K562 (cell line): ENCODE measurements around the gene TMED5.

ENCODE experiments used
- CREM ChIP-seq: IDR thresholded peaks from 2 replicates; pipeline ENCODE4 v1.6.1; 2014; ENCODE audit warnings: antibody characterized with exemption, low read depth
- CTCF ChIP-seq, 3 experiments: IDR thresholded peaks in 2 of 3; conservative IDR thresholded peaks in 1 of 3; 2 replicates each; pipeline ENCODE4 v1.5.1; 2011 to 2012; ENCODE audit warnings: low read length in 3 of 3, mild to moderate bottlenecking in 3 of 3, control low read depth in 2 of 3, improper control_type of control experiment in 1 of 3, inconsistent platforms in 1 of 3, low read depth in 1 of 3, mixed read lengths in 1 of 3, moderate library complexity in 1 of 3; ENCODE audit not compliant: insufficient read depth in 2 of 3
- CTCFL ChIP-seq: IDR thresholded peaks from 2 replicates; pipeline ENCODE4 v1.6.1; 2011; ENCODE audit warnings: borderline replicate concordance, low read depth, mild to moderate bottlenecking, moderate library complexity, low read length; ENCODE audit not compliant: insufficient read depth, poor library complexity, severe bottlenecking
- ESRRA ChIP-seq: fragments of 450-650 bp; IDR thresholded peaks from 2 replicates; pipeline ENCODE4 v1.6.1; 2014; ENCODE audit warnings: low read depth, mild to moderate bottlenecking, moderate library complexity, borderline replicate concordance
- ETS1 ChIP-seq: conservative IDR thresholded peaks from 2 replicates; pipeline ENCODE4 v1.6.1; 2011; ENCODE audit warnings: low read depth, mild to moderate bottlenecking, low read length; ENCODE audit not compliant: control insufficient read depth
- JUN ChIP-seq, 2 experiments: sonication (generic) in 1 of 2; formaldehyde crosslinking in 1 of 2; IDR thresholded peaks; 2 replicates each; pipeline versions ENCODE4 v1.6.1 to v1.8.0; 2012 to 2022; ENCODE audit warnings: borderline replicate concordance in 2 of 2, mild to moderate bottlenecking in 2 of 2, improper control_type of control experiment in 1 of 2, low read depth in 1 of 2, low read length in 1 of 2, missing genetic modification reagents in 1 of 2
- PKNOX1 ChIP-seq: fragments of 450-650 bp; IDR thresholded peaks from 2 replicates; pipeline ENCODE4 v1.6.1; 2016
- POLR2AphosphoS5 ChIP-seq: IDR thresholded peaks from 2 replicates; pipeline ENCODE4 v1.6.1; 2011; ENCODE audit warnings: mild to moderate bottlenecking, low read depth, low read length, moderate library complexity; ENCODE audit not compliant: control insufficient read depth, insufficient read depth
- SMAD1 ChIP-seq: fragments of 150-350 bp; IDR thresholded peaks from 2 replicates; pipeline ENCODE4 v1.6.1; 2014; ENCODE audit warnings: low read length, low read depth; ENCODE audit not compliant: partially characterized antibody
- THRA ChIP-seq: fragments of 450-650 bp; IDR thresholded peaks from 2 replicates; pipeline ENCODE4 v1.6.1; 2017; ENCODE audit warnings: mild to moderate bottlenecking, moderate library complexity
- TRIM24 ChIP-seq, 2 experiments: fragments of 450-650 bp; IDR thresholded peaks; 2 replicates each; pipeline ENCODE4 v1.6.1; 2016
- ZSCAN29 ChIP-seq: fragments of 450-650 bp; IDR thresholded peaks from 2 replicates; pipeline ENCODE4 v1.6.1; 2017

GRCh38 chr1:93159337-93159736, 20.9 kb downstream of the TMED5 start:
- TF ChIP-seq CREM (no peak), CTCF (IDR thresholded peaks at IDR 0.05 in 2 of 3, conservative IDR thresholded peaks at IDR 0.05 in 1 of 3; ENCODE audit: insufficient read depth in 2 of 3, low read depth in 1 of 3, low read length in 3 of 3) (no peak), CTCFL (no peak), PKNOX1 (peak; percentile 62), THRA (no peak), ETS1 (no peak), ZSCAN29 (no peak), SMAD1 (no peak), ESRRA (no peak), TRIM24 (IDR thresholded peaks at IDR 0.05) (no peak), POLR2AphosphoS5 (no peak), JUN (IDR thresholded peaks at IDR 0.05; ENCODE audit: borderline replicate concordance, low read depth, low read length) (no peak), JUN (CRISPR knock-in tag; IDR thresholded peaks at IDR 0.05; ENCODE audit: borderline replicate concordance) (no peak)
